KOPT-K1 (cell line): ENCODE results near the gene AJAP1.

Experiments
- H3K27ac ChIP-seq: fragments of 200-600 bp; sonication (generic); 2 replicates; pipeline ENCODE4 v1.5.1; 2016; ENCODE audit warnings: antibody characterized with exemption, mild to moderate bottlenecking, low read depth, low read length; ENCODE audit not compliant: poor library complexity, severe bottlenecking
- H3K36me3 ChIP-seq: fragments of 200-600 bp; sonication (generic); 2 replicates; pipeline ENCODE4 v1.5.1; 2017; ENCODE audit warnings: antibody characterized with exemption, mild to moderate bottlenecking, low read length, moderate library complexity; ENCODE audit not compliant: insufficient read depth
- H3K9me3 ChIP-seq: fragments of 200-600 bp; sonication (generic); 2 replicates; pipeline ENCODE4 v1.5.1; 2017; ENCODE audit warnings: antibody characterized with exemption, low read length, mild to moderate bottlenecking; ENCODE audit not compliant: insufficient read depth, poor library complexity, severe bottlenecking

The AJAP1 gene

GRCh38 chr1:4675454-4676186, 21.2 kb downstream of the AJAP1 start:
- Histone ChIP-seq H3K36me3 (no peaks in the 10 kb centered on the region), H3K27ac (no peak overlapping the region), H3K9me3 (peaks cover 10% of the 10 kb centered on the region)

GRCh38 chr1:4676253-4676652, 21.8 kb downstream of the AJAP1 start:
- Histone ChIP-seq H3K9me3 (peaks cover 10% of the 10 kb centered on the region), H3K36me3 (no peaks in the 10 kb centered on the region), H3K27ac (no peak overlapping the region)

GRCh38 chr1:4677608-4678007, 23.2 kb downstream of the AJAP1 start:
- Histone ChIP-seq H3K27ac (no peak overlapping the region), H3K36me3 (no peaks in the 10 kb centered on the region), H3K9me3 (peaks cover 10% of the 10 kb centered on the region)

GRCh38 chr1:4678066-4678717, 23.8 kb downstream of the AJAP1 start:
- Histone ChIP-seq H3K27ac (no peak overlapping the region), H3K9me3 (peaks cover 10% of the 10 kb centered on the region), H3K36me3 (no peaks in the 10 kb centered on the region)

- Histone ChIP-seq H3K27ac (no peak overlapping the region), H3K36me3 (no peaks in the 10 kb centered on the region), H3K9me3 (peaks cover 10% of the 10 kb centered on the region)
Measured at GRCh38 chr1:4681026-4681425, 26.6 kb downstream of the AJAP1 start.

- Histone ChIP-seq H3K36me3 (no peaks in the 10 kb centered on the region), H3K9me3 (peaks cover 8% of the 10 kb centered on the region), H3K27ac (no peak overlapping the region)
Measured at GRCh38 chr1:4682607-4683220, 28.3 kb downstream of the AJAP1 start.

GRCh38 chr1:4684136-4684535, 29.7 kb downstream of the AJAP1 start:
- no peaks in the 10 kb centered on the region for H3K36me3 ChIP-seq
- H3K27ac ChIP-seq: no peak overlapping the region
- H3K9me3 ChIP-seq: no peaks in the 10 kb centered on the region

- H3K36me3 ChIP-seq: no peaks in the 10 kb centered on the region
- no peak overlapping the region for H3K27ac ChIP-seq
- no peaks in the 10 kb centered on the region for H3K9me3 ChIP-seq
Measured at GRCh38 chr1:4684864-4685522, 30.6 kb downstream of the AJAP1 start.

GRCh38 chr1:4685523-4685865, 31.1 kb downstream of the AJAP1 start:
- no peaks in the 10 kb centered on the region for H3K36me3 ChIP-seq
- H3K9me3 ChIP-seq: no peaks in the 10 kb centered on the region
- H3K27ac ChIP-seq: no peak overlapping the region

- H3K36me3 ChIP-seq: no peaks in the 10 kb centered on the region
- no peak overlapping the region for H3K27ac ChIP-seq
- no peaks in the 10 kb centered on the region for H3K9me3 ChIP-seq
Measured at GRCh38 chr1:4687943-4688342, 33.5 kb downstream of the AJAP1 start.

GRCh38 chr1:4689271-4689935, 35.0 kb downstream of the AJAP1 start:
- no peaks in the 10 kb centered on the region for H3K9me3 ChIP-seq
- no peak overlapping the region for H3K27ac ChIP-seq
- no peaks in the 10 kb centered on the region for H3K36me3 ChIP-seq

- no peaks in the 10 kb centered on the region for H3K36me3 ChIP-seq
- no peaks in the 10 kb centered on the region for H3K9me3 ChIP-seq
- H3K27ac ChIP-seq: no peak overlapping the region
Measured at GRCh38 chr1:4689941-4690635, 35.7 kb downstream of the AJAP1 start.

- H3K36me3 ChIP-seq: no peaks in the 10 kb centered on the region
- no peak overlapping the region for H3K27ac ChIP-seq
- H3K9me3 ChIP-seq: no peaks in the 10 kb centered on the region
Measured at GRCh38 chr1:4690951-4691675, 36.7 kb downstream of the AJAP1 start.

- H3K36me3 ChIP-seq: no peaks in the 10 kb centered on the region
- no peaks in the 10 kb centered on the region for H3K9me3 ChIP-seq
- no peak overlapping the region for H3K27ac ChIP-seq
Measured at GRCh38 chr1:4691766-4692405, 37.5 kb downstream of the AJAP1 start.
